ENCODE data around the gene ERCC6L2. TPM values are rescaled to one million over a fixed set of nuclear protein-coding genes. Genes with fewer than 3 reads are reported as not detected.

The ERCC6L2 gene
- total RNA-seq, 1 donor = 37.3 TPM

- Histone ChIP-seq H3K4me1 (ENCODE audit: insufficient read depth, low read length) (peaks cover 19% of the 10 kb centered on the region), H3K27me3 (ENCODE audit: insufficient read depth, low read length) (no peaks in the 10 kb centered on the region), H3K4me3 (ENCODE audit: low read length) (no peak overlapping the region), H3K9me3 (ENCODE audit: low read depth, low read length) (no peaks in the 10 kb centered on the region)
Measured at GRCh38 chr9:96006961-96007360, 131.5 kb downstream of the ERCC6L2 start.

- no peaks in the 10 kb centered on the region for H3K9me3 ChIP-seq (ENCODE audit: low read depth, low read length)
- no peaks in the 10 kb centered on the region for H3K27me3 ChIP-seq (ENCODE audit: insufficient read depth, low read length)
- peaks cover 19% of the 10 kb centered on the region for H3K4me1 ChIP-seq (ENCODE audit: insufficient read depth, low read length)
- H3K4me3 ChIP-seq (ENCODE audit: low read length) = no peak overlapping the region
Measured at GRCh38 chr9:96008502-96009222, 133.2 kb downstream of the ERCC6L2 start.

GRCh38 chr9:96009223-96009602 is 133.7 kb downstream of the ERCC6L2 start:
- H3K9me3 ChIP-seq (ENCODE audit: low read depth, low read length) = no peaks in the 10 kb centered on the region
- H3K4me1 ChIP-seq (ENCODE audit: insufficient read depth, low read length) = peaks cover 23% of the 10 kb centered on the region
- H3K4me3 ChIP-seq (ENCODE audit: low read length) = no peak overlapping the region
- H3K27me3 ChIP-seq (ENCODE audit: insufficient read depth, low read length) = no peaks in the 10 kb centered on the region

- Histone ChIP-seq H3K9me3 (ENCODE audit: low read depth, low read length) (no peaks in the 10 kb centered on the region), H3K4me1 (ENCODE audit: insufficient read depth, low read length) (peaks cover 23% of the 10 kb centered on the region), H3K27me3 (ENCODE audit: insufficient read depth, low read length) (no peaks in the 10 kb centered on the region), H3K4me3 (ENCODE audit: low read length) (no peak overlapping the region)
Measured at GRCh38 chr9:96009690-96010472, 134.4 kb downstream of the ERCC6L2 start.

- peaks cover 27% of the 10 kb centered on the region for H3K4me1 ChIP-seq (ENCODE audit: insufficient read depth, low read length)
- no peak overlapping the region for H3K4me3 ChIP-seq (ENCODE audit: low read length)
Measured at GRCh38 chr9:96014078-96014477, 138.6 kb downstream of the ERCC6L2 start.

GRCh38 chr9:96015876-96016686 is 140.6 kb downstream of the ERCC6L2 start:
- no peak overlapping the region for H3K4me3 ChIP-seq (ENCODE audit: low read length)
- H3K9me3 ChIP-seq (ENCODE audit: low read depth, low read length) = no peaks in the 10 kb centered on the region
- H3K27me3 ChIP-seq (ENCODE audit: insufficient read depth, low read length) = peaks cover 10% of the 10 kb centered on the region
- H3K4me1 ChIP-seq (ENCODE audit: insufficient read depth, low read length) = peaks cover 27% of the 10 kb centered on the region

More at GRCh38 chr9:96014078-96014477, 138.6 kb downstream of the ERCC6L2 start:
- no peaks in the 10 kb centered on the region for H3K9me3 ChIP-seq (ENCODE audit: low read depth, low read length)
- no peaks in the 10 kb centered on the region for H3K27me3 ChIP-seq (ENCODE audit: insufficient read depth, low read length)

All from mononuclear cell (primary cell).